ENCODE data around the gene MRPL16. TPM values are rescaled to one million over a fixed set of nuclear protein-coding genes. Genes with fewer than 3 reads are reported as not detected.
"Not testable (repeated sequence)": the region's sequence is repeated elsewhere in the genome, so short reads cannot be mapped to it uniquely, and the experiment has no call there.

Gene MRPL16
- total RNA-seq, 1 donor from 2014 or later, result 29.7 TPM

- Histone ChIP-seq H3K36me3 (no peaks in the 10 kb centered on the region), H3K4me1 (no peaks in the 10 kb centered on the region), H3K4me3 (no peak overlapping the region), H3K27me3 (ENCODE audit: low read depth) (no peaks in the 10 kb centered on the region), H3K27ac (no peak overlapping the region), H3K9me3 (no peaks in the 10 kb centered on the region)
- no peak for TF ChIP-seq CTCF (IDR thresholded peaks at IDR 0.05)
- intact Hi-C loops (cut with DNase I), result no loop called here
- DNase-seq (no peak), ATAC-seq (no peak)
Measured at GRCh38 chr11:59818572-59818971, 8.0 kb upstream of the MRPL16 start.

GRCh38 chr11:59816434-59816833 is 5.9 kb upstream of the MRPL16 start:
- H3K4me1 ChIP-seq; H3K27me3 ChIP-seq (ENCODE audit: low read depth); H3K36me3 ChIP-seq; H3K27ac ChIP-seq; H3K9me3 ChIP-seq; intact Hi-C loops (cut with DNase I); ATAC-seq; DNase-seq; H3K4me3 ChIP-seq: not testable (repeated sequence)

- H3K4me1 ChIP-seq, result peaks cover 4% of the 10 kb centered on the region
- no peaks in the 10 kb centered on the region for H3K27me3 ChIP-seq (ENCODE audit: low read depth)
- H3K9me3 ChIP-seq, result no peaks in the 10 kb centered on the region
- H3K36me3 ChIP-seq, result no peaks in the 10 kb centered on the region
- H3K4me3 ChIP-seq, result no peak overlapping the region
- no peak for TF ChIP-seq CTCF (IDR thresholded peaks at IDR 0.05)
- intact Hi-C loops (cut with DNase I), result no loop called here
- DNase-seq (no peak), ATAC-seq (no peak)
- H3K27ac ChIP-seq, result no peak overlapping the region
Measured at GRCh38 chr11:59815754-59816153, 5.2 kb upstream of the MRPL16 start.

- Histone ChIP-seq H3K4me3 (no peak overlapping the region), H3K4me1 (peaks cover 15% of the 10 kb centered on the region), H3K36me3 (peaks cover under 1% of the 10 kb centered on the region), H3K27me3 (ENCODE audit: low read depth) (no peaks in the 10 kb centered on the region), H3K9me3 (no peaks in the 10 kb centered on the region), H3K27ac (no peak overlapping the region)
- intact Hi-C loops (cut with DNase I), result no loop called here
- TF ChIP-seq CTCF (IDR thresholded peaks at IDR 0.05), result no peak
- no peak for ATAC-seq
- DNase-seq, result no peak
Measured at GRCh38 chr11:59814021-59814420, 3.4 kb upstream of the MRPL16 start.

GRCh38 chr11:59813364-59813763 is 2.8 kb upstream of the MRPL16 start:
- DNase-seq, result no peak
- peaks cover 17% of the 10 kb centered on the region for H3K4me1 ChIP-seq
- no peak overlapping the region for H3K27ac ChIP-seq
- intact Hi-C loops (cut with DNase I), result no loop called here
- no peaks in the 10 kb centered on the region for H3K27me3 ChIP-seq (ENCODE audit: low read depth)
- peaks cover 7% of the 10 kb centered on the region for H3K36me3 ChIP-seq
- no peaks in the 10 kb centered on the region for H3K9me3 ChIP-seq
- no peak for ATAC-seq
- no peak for TF ChIP-seq CTCF (IDR thresholded peaks at IDR 0.05)
- H3K4me3 ChIP-seq, result no peak overlapping the region

GRCh38 chr11:59812220-59812619 is 1.6 kb upstream of the MRPL16 start:
- ATAC-seq, result no peak
- H3K9me3 ChIP-seq, result no peaks in the 10 kb centered on the region
- H3K36me3 ChIP-seq, result peaks cover 19% of the 10 kb centered on the region
- H3K4me1 ChIP-seq, result peaks cover 17% of the 10 kb centered on the region
- H3K27me3 ChIP-seq (ENCODE audit: low read depth), result no peaks in the 10 kb centered on the region
- TF ChIP-seq CTCF (IDR thresholded peaks at IDR 0.05), result no peak
- no peak overlapping the region for H3K4me3 ChIP-seq
- H3K27ac ChIP-seq, result no peak overlapping the region
- no peak for DNase-seq
- intact Hi-C loops (cut with DNase I), result no loop called here
